Right lung (tissue), 5 donors: ENCODE data around the gene SMG6. TPM values are rescaled to one million over a fixed set of nuclear protein-coding genes. Genes with fewer than 3 reads are reported as not detected.

ENCODE experiments used
- DNase-seq, 2 donors: peaks; one replicate each; pipeline ENCODE4 v3.0.0-alpha.2; 2013
- polyA plus RNA-seq, 5 donors: library from polyadenylated mRNA; unstranded; fragments of 120-200 nt; gene quantifications; one replicate each; pipeline versions ENCODE4 v1.2.1 to v1.2.3, GENCODE V29; 2013; ENCODE audit warnings: inconsistent platforms in 1 of 5, low replicate concordance in 1 of 5; ENCODE audit not compliant: insufficient read length in 5 of 5, insufficient read depth in 1 of 5

The SMG6 gene
- polyA plus RNA-seq, 5 donors = 30.9 to 42.6 (median 35.7) TPM

GRCh38 chr17:2237521-2237921, 66.1 kb downstream of the SMG6 start:
- DNase-seq = no peak

GRCh38 chr17:2235792-2236366, 67.7 kb downstream of the SMG6 start:
- DNase-seq = no peak

GRCh38 chr17:2235265-2235664, 68.3 kb downstream of the SMG6 start:
- DNase-seq = no peak

- DNase-seq = no peak
Measured at GRCh38 chr17:2233441-2233947, 70.1 kb downstream of the SMG6 start.

- no peak for DNase-seq
Measured at GRCh38 chr17:2232244-2232638, 71.3 kb downstream of the SMG6 start.

- DNase-seq = no peak
Measured at GRCh38 chr17:2230877-2231276, 72.7 kb downstream of the SMG6 start.

- DNase-seq = no peak
Measured at GRCh38 chr17:2227025-2227699, 76.4 kb downstream of the SMG6 start.

GRCh38 chr17:2223617-2223927, 80.0 kb downstream of the SMG6 start:
- no peak for DNase-seq

GRCh38 chr17:2222901-2223616, 80.5 kb downstream of the SMG6 start:
- DNase-seq = peak; percentile 58 to 59

- no peak for DNase-seq
Measured at GRCh38 chr17:2222301-2222700, 81.3 kb downstream of the SMG6 start.

- no peak for DNase-seq
Measured at GRCh38 chr17:2218426-2218825, 85.2 kb downstream of the SMG6 start.

- DNase-seq = peak; percentile 94 to 95
Measured at GRCh38 chr17:2215616-2216364, 87.8 kb downstream of the SMG6 start.

GRCh38 chr17:2214929-2215615, 88.5 kb downstream of the SMG6 start:
- peak; percentile 64 to 73 for DNase-seq

- no peak for DNase-seq
Measured at GRCh38 chr17:2214047-2214928, 89.3 kb downstream of the SMG6 start.

- no peak for DNase-seq
Measured at GRCh38 chr17:2213291-2213960, 90.2 kb downstream of the SMG6 start.

GRCh38 chr17:2212400-2212981, 91.1 kb downstream of the SMG6 start:
- DNase-seq = no peak

GRCh38 chr17:2211661-2212399, 91.8 kb downstream of the SMG6 start:
- no peak for DNase-seq

- no peak for DNase-seq
Measured at GRCh38 chr17:2210726-2211125, 92.9 kb downstream of the SMG6 start.
